ENCODE results near the gene SORL1. TPM values are rescaled to one million over a fixed set of nuclear protein-coding genes. Genes with fewer than 3 reads are reported as not detected.

Gene SORL1
- total and polyA plus RNA-seq, 4 donors = 21.4 to 80.6 (median 29.3) TPM

DNA sequence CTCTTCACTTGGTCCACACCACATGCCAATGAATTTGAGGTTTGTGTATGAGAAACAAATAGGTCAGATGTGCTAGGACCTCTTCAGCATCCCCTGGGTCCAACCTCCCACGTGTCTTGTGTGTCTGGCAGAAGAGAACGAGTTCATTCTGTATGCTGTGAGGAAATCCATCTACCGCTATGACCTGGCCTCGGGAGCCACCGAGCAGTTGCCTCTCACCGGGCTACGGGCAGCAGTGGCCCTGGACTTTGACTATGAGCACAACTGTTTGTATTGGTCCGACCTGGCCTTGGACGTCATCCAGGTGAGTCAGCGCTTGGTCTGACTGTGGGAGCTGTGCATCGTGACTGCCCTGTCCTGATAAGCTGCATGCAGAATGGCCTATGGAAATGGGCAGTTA is 101.7 kb downstream of the SORL1 start:
- no peak for DNase-seq (ENCODE audit: low read depth in 4 of 6, low spot score in 6 of 6)
- H3K27ac ChIP-seq (ENCODE audit: low read depth, low read length) = no peak overlapping the region
- no peaks in the 10 kb centered on the region for H3K9me3 ChIP-seq (ENCODE audit: control insufficient read depth, insufficient read depth, low read length)
- H3K4me3 ChIP-seq (ENCODE audit: low read depth, low read length) = no peak overlapping the region
- H3K4me1 ChIP-seq (ENCODE audit: control insufficient read depth, insufficient read depth, low read length) = peaks cover 3% of the 10 kb centered on the region
- H3K27me3 ChIP-seq (ENCODE audit: control insufficient read depth, insufficient read depth, low read length) = no peaks in the 10 kb centered on the region
- H3K36me3 ChIP-seq (ENCODE audit: control insufficient read depth, insufficient read depth, low read length) = peaks cover 9% of the 10 kb centered on the region
- WGBS (ENCODE audit: insufficient coverage) = 71% methylated on average over 11 of the region's 11 CpGs

- no peak for DNase-seq (ENCODE audit: low read depth in 4 of 6, low spot score in 6 of 6)
- Histone ChIP-seq H3K27ac (ENCODE audit: low read depth, low read length) (no peak overlapping the region), H3K27me3 (ENCODE audit: control insufficient read depth, insufficient read depth, low read length) (no peaks in the 10 kb centered on the region), H3K4me3 (ENCODE audit: low read depth, low read length) (no peak overlapping the region), H3K36me3 (ENCODE audit: control insufficient read depth, insufficient read depth, low read length) (peaks cover 9% of the 10 kb centered on the region), H3K4me1 (ENCODE audit: control insufficient read depth, insufficient read depth, low read length) (peaks cover 3% of the 10 kb centered on the region), H3K9me3 (ENCODE audit: control insufficient read depth, insufficient read depth, low read length) (no peaks in the 10 kb centered on the region)
- no CpG with 5 or more reads among the region's 2 CpGs for WGBS (ENCODE audit: insufficient coverage)
These were observed 102.4 kb downstream of the SORL1 start for GRCh38 chr11:121554552-121554951.

GRCh38 chr11:121555121-121555520 is 103.0 kb downstream of the SORL1 start:
- no peak overlapping the region for H3K27ac ChIP-seq (ENCODE audit: low read depth, low read length)
- no peak overlapping the region for H3K4me3 ChIP-seq (ENCODE audit: low read depth, low read length)
- peak in 2 of 6 donors; percentile 57 to 67 for DNase-seq (ENCODE audit: low read depth in 4 of 6, low spot score in 6 of 6)
- H3K4me1 ChIP-seq (ENCODE audit: control insufficient read depth, insufficient read depth, low read length) = peaks cover 3% of the 10 kb centered on the region
- peaks cover 9% of the 10 kb centered on the region for H3K36me3 ChIP-seq (ENCODE audit: control insufficient read depth, insufficient read depth, low read length)
- H3K27me3 ChIP-seq (ENCODE audit: control insufficient read depth, insufficient read depth, low read length) = no peaks in the 10 kb centered on the region
- no peaks in the 10 kb centered on the region for H3K9me3 ChIP-seq (ENCODE audit: control insufficient read depth, insufficient read depth, low read length)
- 22% methylated on average over 2 of the region's 5 CpGs for WGBS (ENCODE audit: insufficient coverage)

GRCh38 chr11:121556937-121557336 is 104.8 kb downstream of the SORL1 start:
- H3K27ac ChIP-seq (ENCODE audit: low read depth, low read length) = no peak overlapping the region
- peaks cover 3% of the 10 kb centered on the region for H3K4me1 ChIP-seq (ENCODE audit: control insufficient read depth, insufficient read depth, low read length)
- 100% methylated on average over 3 of the region's 7 CpGs for WGBS (ENCODE audit: insufficient coverage)
- H3K4me3 ChIP-seq (ENCODE audit: low read depth, low read length) = no peak overlapping the region
- peaks cover 9% of the 10 kb centered on the region for H3K36me3 ChIP-seq (ENCODE audit: control insufficient read depth, insufficient read depth, low read length)
- no peaks in the 10 kb centered on the region for H3K9me3 ChIP-seq (ENCODE audit: control insufficient read depth, insufficient read depth, low read length)
- H3K27me3 ChIP-seq (ENCODE audit: control insufficient read depth, insufficient read depth, low read length) = no peaks in the 10 kb centered on the region
- DNase-seq (ENCODE audit: low read depth in 4 of 6, low spot score in 6 of 6) = no peak

DNA sequence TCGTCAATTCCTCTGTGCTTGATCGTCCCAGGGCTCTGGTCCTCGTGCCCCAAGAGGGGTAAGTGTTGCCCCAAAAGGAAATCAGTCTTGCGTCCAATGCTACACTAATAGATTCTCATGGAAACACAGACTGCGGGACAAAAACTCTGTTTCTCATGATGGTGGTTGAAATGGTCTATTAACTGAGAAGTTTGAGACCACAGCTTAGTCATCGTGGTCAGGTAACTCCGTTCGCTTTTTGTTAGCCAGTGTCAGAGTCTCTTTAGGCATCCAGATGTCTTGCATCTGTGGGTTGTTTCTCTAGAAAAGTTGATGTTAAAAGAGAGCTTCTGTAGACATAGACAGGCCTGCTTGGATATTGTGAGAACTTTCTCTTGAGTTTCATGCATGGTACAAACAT is 105.2 kb downstream of the SORL1 start:
- H3K4me1 ChIP-seq (ENCODE audit: control insufficient read depth, insufficient read depth, low read length) = peaks cover 3% of the 10 kb centered on the region
- H3K27ac ChIP-seq (ENCODE audit: low read depth, low read length) = no peak overlapping the region
- H3K4me3 ChIP-seq (ENCODE audit: low read depth, low read length) = no peak overlapping the region
- peaks cover 9% of the 10 kb centered on the region for H3K36me3 ChIP-seq (ENCODE audit: control insufficient read depth, insufficient read depth, low read length)
- no peaks in the 10 kb centered on the region for H3K9me3 ChIP-seq (ENCODE audit: control insufficient read depth, insufficient read depth, low read length)
- WGBS (ENCODE audit: insufficient coverage) = 94% methylated on average over 8 of the region's 8 CpGs
- no peak for DNase-seq (ENCODE audit: low read depth in 4 of 6, low spot score in 6 of 6)
- H3K27me3 ChIP-seq (ENCODE audit: control insufficient read depth, insufficient read depth, low read length) = no peaks in the 10 kb centered on the region

DNA sequence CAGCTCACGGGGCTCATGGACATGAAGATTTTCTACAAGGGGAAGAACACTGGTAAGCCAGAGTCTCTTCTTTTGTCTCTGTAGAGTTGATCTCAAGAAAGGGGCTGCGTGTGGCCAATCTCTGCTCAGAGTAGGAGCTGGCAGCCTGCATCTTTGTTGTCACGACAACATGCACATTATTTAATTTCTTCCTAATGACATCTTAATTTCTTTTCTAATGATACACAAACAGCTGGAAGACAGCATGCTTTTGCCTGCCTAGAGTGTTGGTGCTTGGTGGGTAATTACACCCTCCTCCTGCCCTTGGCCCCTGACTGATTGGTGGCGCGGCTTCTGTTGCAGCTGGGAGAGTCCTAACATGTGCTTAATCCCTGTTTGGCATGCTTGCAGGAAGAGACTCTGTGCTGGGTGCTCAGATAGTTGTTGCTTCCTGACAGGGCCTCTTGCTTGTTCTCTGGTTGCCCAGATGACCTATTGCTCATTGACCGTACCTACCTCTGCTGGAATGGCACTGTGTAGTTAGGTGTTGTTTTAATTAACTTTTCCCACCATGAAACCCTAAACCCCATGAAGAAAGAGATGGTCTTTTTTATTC is 107.6 kb downstream of the SORL1 start:
- Histone ChIP-seq H3K4me1 (ENCODE audit: control insufficient read depth, insufficient read depth, low read length) (peaks cover 3% of the 10 kb centered on the region), H3K4me3 (ENCODE audit: low read depth, low read length) (no peak overlapping the region), H3K27ac (ENCODE audit: low read depth, low read length) (no peak overlapping the region), H3K36me3 (ENCODE audit: control insufficient read depth, insufficient read depth, low read length) (peaks cover 9% of the 10 kb centered on the region), H3K9me3 (ENCODE audit: control insufficient read depth, insufficient read depth, low read length) (no peaks in the 10 kb centered on the region), H3K27me3 (ENCODE audit: control insufficient read depth, insufficient read depth, low read length) (no peaks in the 10 kb centered on the region)
- peak in 1 of 6 donors; percentile 79 for DNase-seq (ENCODE audit: low read depth in 4 of 6, low spot score in 6 of 6)
- 74% methylated on average over 3 of the region's 6 CpGs for WGBS (ENCODE audit: insufficient coverage)

DNA sequence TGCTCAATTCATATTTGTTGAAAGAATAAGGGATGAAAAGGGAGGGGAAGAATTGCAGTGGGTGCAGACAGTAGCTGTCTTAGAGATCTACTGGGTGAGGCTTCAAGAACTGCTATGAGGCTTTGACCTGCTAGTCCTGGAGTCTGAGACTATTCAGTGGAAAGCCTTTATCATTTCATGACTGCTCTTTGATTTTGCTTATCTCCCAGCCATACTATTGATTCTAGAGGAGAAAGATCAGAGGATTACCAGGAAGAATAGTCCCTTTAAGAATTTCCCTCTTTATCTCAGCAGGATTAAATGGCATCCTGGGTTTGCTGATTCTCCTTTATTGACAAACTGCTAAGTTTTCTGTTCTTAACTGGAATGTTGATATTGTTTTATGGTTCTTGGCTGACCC is 108.1 kb downstream of the SORL1 start:
- no peak for DNase-seq (ENCODE audit: low read depth in 4 of 6, low spot score in 6 of 6)
- Histone ChIP-seq H3K4me1 (ENCODE audit: control insufficient read depth, insufficient read depth, low read length) (peaks cover under 1% of the 10 kb centered on the region), H3K27me3 (ENCODE audit: control insufficient read depth, insufficient read depth, low read length) (no peaks in the 10 kb centered on the region), H3K9me3 (ENCODE audit: control insufficient read depth, insufficient read depth, low read length) (no peaks in the 10 kb centered on the region), H3K4me3 (ENCODE audit: low read depth, low read length) (no peak overlapping the region), H3K36me3 (ENCODE audit: control insufficient read depth, insufficient read depth, low read length) (peaks cover 9% of the 10 kb centered on the region), H3K27ac (ENCODE audit: low read depth, low read length) (no peak overlapping the region)

- Histone ChIP-seq H3K4me3 (ENCODE audit: low read depth, low read length) (no peak overlapping the region), H3K4me1 (ENCODE audit: control insufficient read depth, insufficient read depth, low read length) (peaks cover under 1% of the 10 kb centered on the region), H3K36me3 (ENCODE audit: control insufficient read depth, insufficient read depth, low read length) (peaks cover 9% of the 10 kb centered on the region), H3K27me3 (ENCODE audit: control insufficient read depth, insufficient read depth, low read length) (no peaks in the 10 kb centered on the region), H3K27ac (ENCODE audit: low read depth, low read length) (no peak overlapping the region), H3K9me3 (ENCODE audit: control insufficient read depth, insufficient read depth, low read length) (no peaks in the 10 kb centered on the region)
- 82% methylated on average over 3 of the region's 5 CpGs for WGBS (ENCODE audit: insufficient coverage)
- no peak for DNase-seq (ENCODE audit: low read depth in 4 of 6, low spot score in 6 of 6)
These were observed 109.1 kb downstream of the SORL1 start for GRCh38 chr11:121561240-121561639.

DNA sequence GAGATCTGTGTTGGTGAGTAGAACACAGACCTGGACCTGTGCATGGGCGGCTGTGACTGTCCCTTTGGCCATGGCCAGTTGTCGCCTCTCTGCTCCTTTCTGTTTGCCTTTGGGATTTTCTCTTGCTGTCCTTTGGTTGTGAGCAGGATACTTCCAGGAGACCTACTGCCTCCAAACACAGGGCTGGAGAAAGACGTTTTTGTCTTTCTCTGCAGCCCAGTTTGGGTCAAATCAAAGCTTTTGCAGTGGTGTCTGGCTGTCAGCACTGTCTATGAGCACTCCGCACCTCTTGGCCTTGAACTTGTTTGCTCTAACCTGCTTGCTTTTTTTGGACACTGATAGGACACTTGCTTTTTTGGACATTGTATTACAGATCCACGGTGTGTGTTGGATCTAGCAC is 109.6 kb downstream of the SORL1 start:
- no peak overlapping the region for H3K4me3 ChIP-seq (ENCODE audit: low read depth, low read length)
- H3K27ac ChIP-seq (ENCODE audit: low read depth, low read length) = no peak overlapping the region
- H3K9me3 ChIP-seq (ENCODE audit: control insufficient read depth, insufficient read depth, low read length) = no peaks in the 10 kb centered on the region
- no peaks in the 10 kb centered on the region for H3K27me3 ChIP-seq (ENCODE audit: control insufficient read depth, insufficient read depth, low read length)
- peaks cover 5% of the 10 kb centered on the region for H3K4me1 ChIP-seq (ENCODE audit: control insufficient read depth, insufficient read depth, low read length)
- 92% methylated on average over 4 of the region's 5 CpGs for WGBS (ENCODE audit: insufficient coverage)
- peaks cover 10% of the 10 kb centered on the region for H3K36me3 ChIP-seq (ENCODE audit: control insufficient read depth, insufficient read depth, low read length)
- DNase-seq (ENCODE audit: low read depth in 4 of 6, low spot score in 6 of 6) = no peak

DNA sequence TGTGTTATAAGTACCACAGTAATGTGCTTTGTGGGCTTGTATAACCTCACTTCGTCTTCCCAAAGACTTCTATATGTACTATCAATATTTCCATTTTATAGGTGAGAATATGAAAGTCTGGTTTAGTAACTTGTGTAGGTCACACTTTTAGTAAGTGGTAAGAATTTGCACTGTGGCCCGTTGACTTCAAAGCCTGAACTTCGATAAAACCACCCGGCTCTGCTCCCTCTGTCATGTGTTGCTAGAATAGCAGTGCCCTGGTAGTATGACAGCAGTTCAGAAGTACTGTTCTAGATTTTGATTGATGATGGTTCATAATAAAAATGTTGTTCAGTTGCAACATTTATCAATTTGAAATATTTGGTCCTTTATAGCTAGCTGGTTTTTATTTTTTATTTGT is 110.9 kb downstream of the SORL1 start:
- Histone ChIP-seq H3K4me3 (ENCODE audit: low read depth, low read length) (no peak overlapping the region), H3K27me3 (ENCODE audit: control insufficient read depth, insufficient read depth, low read length) (no peaks in the 10 kb centered on the region), H3K27ac (ENCODE audit: low read depth, low read length) (no peak overlapping the region), H3K4me1 (ENCODE audit: control insufficient read depth, insufficient read depth, low read length) (peaks cover 8% of the 10 kb centered on the region), H3K36me3 (ENCODE audit: control insufficient read depth, insufficient read depth, low read length) (peaks cover 15% of the 10 kb centered on the region), H3K9me3 (ENCODE audit: control insufficient read depth, insufficient read depth, low read length) (no peaks in the 10 kb centered on the region)
- WGBS (ENCODE audit: insufficient coverage) = 100% methylated on average over 2 of the region's 4 CpGs
- no peak for DNase-seq (ENCODE audit: low read depth in 4 of 6, low spot score in 6 of 6)

Measured in spinal cord (tissue), 10 donors.